ENCODE measurements around the gene CNTFR. TPM values are rescaled to one million over a fixed set of nuclear protein-coding genes. Genes with fewer than 3 reads are reported as not detected.

CNTFR gene
- total and polyA plus RNA-seq, 2 experiments from 2014 or later, result 0.73 to 1.9 TPM

DNA sequence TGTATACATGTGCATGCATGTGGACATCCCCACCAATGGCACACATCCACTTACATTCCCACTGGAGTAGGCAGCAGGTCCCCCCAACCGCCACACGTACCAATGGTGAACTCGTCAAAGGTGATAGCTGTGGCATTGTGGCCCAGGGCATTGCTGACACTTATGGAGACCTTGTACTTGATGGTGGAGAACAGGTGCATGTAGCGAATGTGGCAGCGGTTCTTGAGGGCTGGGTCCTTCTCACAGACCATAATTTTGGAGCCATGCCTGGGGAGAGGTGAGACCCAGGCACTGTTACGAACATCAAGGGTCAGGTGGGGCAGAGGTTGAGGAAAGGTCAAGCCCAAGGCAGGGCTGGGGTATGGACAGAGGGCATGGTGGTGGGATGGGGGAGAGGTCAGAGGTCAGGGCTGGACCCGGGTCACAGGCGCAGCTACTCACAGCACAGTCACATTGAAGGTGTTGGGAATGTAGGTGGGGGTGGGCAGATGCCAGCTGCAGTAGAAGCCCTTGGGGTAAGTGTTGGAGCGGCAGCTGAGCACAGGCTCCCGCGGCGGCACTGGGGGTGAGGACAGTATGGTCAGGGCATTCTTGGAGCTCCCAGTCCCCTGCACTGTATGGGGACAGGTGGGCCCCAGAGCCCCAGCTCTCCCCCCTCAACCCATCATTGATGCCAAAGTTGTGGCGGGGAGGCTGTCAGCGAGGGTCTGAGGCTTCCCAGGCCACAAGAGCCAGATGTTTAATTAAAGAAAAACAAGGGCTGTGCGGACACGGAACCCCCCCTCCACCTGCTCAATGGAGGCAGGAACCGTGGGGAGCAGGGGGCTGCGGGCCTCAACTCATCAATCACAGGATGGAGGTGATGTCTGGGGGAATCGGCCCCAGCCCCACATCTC, 31.9 kb downstream of the CNTFR start (continued):
- TF ChIP-seq, protein P1, sequence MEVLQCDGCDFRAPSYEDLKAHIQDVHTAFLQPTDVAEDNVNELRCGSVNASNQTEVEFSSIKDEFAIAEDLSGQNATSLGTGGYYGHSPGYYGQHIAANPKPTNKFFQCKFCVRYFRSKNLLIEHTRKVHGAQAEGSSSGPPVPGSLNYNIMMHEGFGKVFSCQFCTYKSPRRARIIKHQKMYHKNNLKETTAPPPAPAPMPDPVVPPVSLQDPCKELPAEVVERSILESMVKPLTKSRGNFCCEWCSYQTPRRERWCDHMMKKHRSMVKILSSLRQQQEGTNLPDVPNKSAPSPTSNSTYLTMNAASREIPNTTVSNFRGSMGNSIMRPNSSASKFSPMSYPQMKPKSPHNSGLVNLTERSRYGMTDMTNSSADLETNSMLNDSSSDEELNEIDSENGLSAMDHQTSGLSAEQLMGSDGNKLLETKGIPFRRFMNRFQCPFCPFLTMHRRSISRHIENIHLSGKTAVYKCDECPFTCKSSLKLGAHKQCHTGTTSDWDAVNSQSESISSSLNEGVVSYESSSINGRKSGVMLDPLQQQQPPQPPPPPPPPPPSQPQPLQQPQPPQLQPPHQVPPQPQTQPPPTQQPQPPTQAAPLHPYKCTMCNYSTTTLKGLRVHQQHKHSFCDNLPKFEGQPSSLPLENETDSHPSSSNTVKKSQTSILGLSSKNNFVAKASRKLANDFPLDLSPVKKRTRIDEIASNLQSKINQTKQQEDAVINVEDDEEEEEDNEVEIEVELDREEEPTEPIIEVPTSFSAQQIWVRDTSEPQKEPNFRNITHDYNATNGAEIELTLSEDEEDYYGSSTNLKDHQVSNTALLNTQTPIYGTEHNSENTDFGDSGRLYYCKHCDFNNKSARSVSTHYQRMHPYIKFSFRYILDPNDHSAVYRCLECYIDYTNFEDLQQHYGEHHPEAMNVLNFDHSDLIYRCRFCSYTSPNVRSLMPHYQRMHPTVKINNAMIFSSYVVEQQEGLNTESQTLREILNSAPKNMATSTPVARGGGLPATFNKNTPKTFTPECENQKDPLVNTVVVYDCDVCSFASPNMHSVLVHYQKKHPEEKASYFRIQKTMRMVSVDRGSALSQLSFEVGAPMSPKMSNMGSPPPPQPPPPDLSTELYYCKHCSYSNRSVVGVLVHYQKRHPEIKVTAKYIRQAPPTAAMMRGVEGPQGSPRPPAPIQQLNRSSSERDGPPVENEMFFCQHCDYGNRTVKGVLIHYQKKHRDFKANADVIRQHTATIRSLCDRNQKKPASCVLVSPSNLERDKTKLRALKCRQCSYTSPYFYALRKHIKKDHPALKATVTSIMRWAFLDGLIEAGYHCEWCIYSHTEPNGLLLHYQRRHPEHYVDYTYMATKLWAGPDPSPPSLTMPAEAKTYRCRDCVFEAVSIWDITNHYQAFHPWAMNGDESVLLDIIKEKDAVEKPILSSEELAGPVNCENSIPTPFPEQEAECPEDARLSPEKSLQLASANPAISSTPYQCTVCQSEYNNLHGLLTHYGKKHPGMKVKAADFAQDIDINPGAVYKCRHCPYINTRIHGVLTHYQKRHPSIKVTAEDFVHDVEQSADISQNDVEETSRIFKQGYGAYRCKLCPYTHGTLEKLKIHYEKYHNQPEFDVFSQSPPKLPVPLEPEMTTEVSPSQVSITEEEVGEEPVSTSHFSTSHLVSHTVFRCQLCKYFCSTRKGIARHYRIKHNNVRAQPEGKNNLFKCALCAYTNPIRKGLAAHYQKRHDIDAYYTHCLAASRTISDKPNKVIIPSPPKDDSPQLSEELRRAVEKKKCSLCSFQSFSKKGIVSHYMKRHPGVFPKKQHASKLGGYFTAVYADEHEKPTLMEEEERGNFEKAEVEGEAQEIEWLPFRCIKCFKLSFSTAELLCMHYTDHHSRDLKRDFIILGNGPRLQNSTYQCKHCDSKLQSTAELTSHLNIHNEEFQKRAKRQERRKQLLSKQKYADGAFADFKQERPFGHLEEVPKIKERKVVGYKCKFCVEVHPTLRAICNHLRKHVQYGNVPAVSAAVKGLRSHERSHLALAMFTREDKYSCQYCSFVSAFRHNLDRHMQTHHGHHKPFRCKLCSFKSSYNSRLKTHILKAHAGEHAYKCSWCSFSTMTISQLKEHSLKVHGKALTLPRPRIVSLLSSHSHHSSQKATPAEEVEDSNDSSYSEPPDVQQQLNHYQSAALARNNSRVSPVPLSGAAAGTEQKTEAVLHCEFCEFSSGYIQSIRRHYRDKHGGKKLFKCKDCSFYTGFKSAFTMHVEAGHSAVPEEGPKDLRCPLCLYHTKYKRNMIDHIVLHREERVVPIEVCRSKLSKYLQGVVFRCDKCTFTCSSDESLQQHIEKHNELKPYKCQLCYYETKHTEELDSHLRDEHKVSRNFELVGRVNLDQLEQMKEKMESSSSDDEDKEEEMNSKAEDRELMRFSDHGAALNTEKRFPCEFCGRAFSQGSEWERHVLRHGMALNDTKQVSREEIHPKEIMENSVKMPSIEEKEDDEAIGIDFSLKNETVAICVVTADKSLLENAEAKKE (CRISPR knock-in tag; IDR thresholded peaks at IDR 0.05), result no peak
- no peak for TF ChIP-seq POLR2AphosphoS5 (IDR thresholded peaks at IDR 0.05; ENCODE audit: low read depth)
- no peak for TF ChIP-seq CREB1 (CRISPR knock-in tag; IDR thresholded peaks at IDR 0.05; ENCODE audit: low read depth)
- TF ChIP-seq, protein P2, sequence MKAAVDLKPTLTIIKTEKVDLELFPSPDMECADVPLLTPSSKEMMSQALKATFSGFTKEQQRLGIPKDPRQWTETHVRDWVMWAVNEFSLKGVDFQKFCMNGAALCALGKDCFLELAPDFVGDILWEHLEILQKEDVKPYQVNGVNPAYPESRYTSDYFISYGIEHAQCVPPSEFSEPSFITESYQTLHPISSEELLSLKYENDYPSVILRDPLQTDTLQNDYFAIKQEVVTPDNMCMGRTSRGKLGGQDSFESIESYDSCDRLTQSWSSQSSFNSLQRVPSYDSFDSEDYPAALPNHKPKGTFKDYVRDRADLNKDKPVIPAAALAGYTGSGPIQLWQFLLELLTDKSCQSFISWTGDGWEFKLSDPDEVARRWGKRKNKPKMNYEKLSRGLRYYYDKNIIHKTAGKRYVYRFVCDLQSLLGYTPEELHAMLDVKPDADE (IDR thresholded peaks at IDR 0.05), result no peak

- H3K4me2 ChIP-seq, result no peak overlapping the region
- H3K4me1 ChIP-seq (ENCODE audit: insufficient read depth), result peaks cover 29% of the 10 kb centered on the region
- ATAC-seq (no peak), DNase-seq (ENCODE audit: low spot score) (no peak)
- no peaks in the 10 kb centered on the region for H3K9me2 ChIP-seq (ENCODE audit: insufficient read depth)
- Mint-ChIP-seq H3K27ac (no peak overlapping the region), H3K36me3 (ENCODE audit: low read depth) (no peaks in the 10 kb centered on the region), H3K4me1 (peaks cover 42% of the 10 kb centered on the region), H3K27me3 (ENCODE audit: insufficient read depth, low read depth, poor library complexity) (peaks cover 21% of the 10 kb centered on the region), H3K4me3 (no peak overlapping the region), H3K9me3 (no peaks in the 10 kb centered on the region)
- H3K4me3 ChIP-seq, result no peak overlapping the region
- no peak overlapping the region for H3K27ac ChIP-seq (ENCODE audit: low read depth)
- no peaks in the 10 kb centered on the region for H3K79me2 ChIP-seq (replicated peaks; ENCODE audit: insufficient read depth)
- H4K20me1 ChIP-seq (replicated peaks; ENCODE audit: insufficient read depth), result no peaks in the 10 kb centered on the region
- no peaks in the 10 kb centered on the region for H3K36me3 ChIP-seq (ENCODE audit: insufficient read depth)
- H3F3A ChIP-seq (replicated peaks; ENCODE audit: low read depth), result no peaks in the 10 kb centered on the region
- H2AFZ ChIP-seq, result no peak overlapping the region
- H3K27me3 ChIP-seq (ENCODE audit: insufficient read depth), result no peaks in the 10 kb centered on the region
- TF ChIP-seq CREB1 (CRISPR knock-in tag; IDR thresholded peaks at IDR 0.05; ENCODE audit: low read depth) (no peak), ZNF331 (CRISPR knock-in tag; IDR thresholded peaks at IDR 0.05; ENCODE audit: low read depth) (no peak), ZNF114 (CRISPR knock-in tag; IDR thresholded peaks at IDR 0.05) (no peak), JUNB (IDR thresholded peaks at IDR 0.05; ENCODE audit: unreplicated experiment) (no peak), EZH2phosphoT487 (IDR thresholded peaks at IDR 0.05; ENCODE audit: unreplicated experiment) (no peak), POLR2AphosphoS5 (IDR thresholded peaks at IDR 0.05; ENCODE audit: low read depth) (no peak), NANOG (IDR thresholded peaks at IDR 0.05; ENCODE audit: borderline replicate concordance) (no peak), STAT1 (IDR thresholded peaks at IDR 0.05; ENCODE audit: unreplicated experiment) (no peak)
- TF ChIP-seq, protein P2 (IDR thresholded peaks at IDR 0.05), result no peak
Measured at GRCh38 chr9:34556949-34557348, 32.6 kb downstream of the CNTFR start.

Data from GM23338 (cell line).